ENCODE results near the gene SLC17A7.
"Not testable (repeated sequence)": the region's sequence is repeated elsewhere in the genome, so short reads cannot be mapped to it uniquely, and the experiment has no call there.

SLC17A7 gene

DNA sequence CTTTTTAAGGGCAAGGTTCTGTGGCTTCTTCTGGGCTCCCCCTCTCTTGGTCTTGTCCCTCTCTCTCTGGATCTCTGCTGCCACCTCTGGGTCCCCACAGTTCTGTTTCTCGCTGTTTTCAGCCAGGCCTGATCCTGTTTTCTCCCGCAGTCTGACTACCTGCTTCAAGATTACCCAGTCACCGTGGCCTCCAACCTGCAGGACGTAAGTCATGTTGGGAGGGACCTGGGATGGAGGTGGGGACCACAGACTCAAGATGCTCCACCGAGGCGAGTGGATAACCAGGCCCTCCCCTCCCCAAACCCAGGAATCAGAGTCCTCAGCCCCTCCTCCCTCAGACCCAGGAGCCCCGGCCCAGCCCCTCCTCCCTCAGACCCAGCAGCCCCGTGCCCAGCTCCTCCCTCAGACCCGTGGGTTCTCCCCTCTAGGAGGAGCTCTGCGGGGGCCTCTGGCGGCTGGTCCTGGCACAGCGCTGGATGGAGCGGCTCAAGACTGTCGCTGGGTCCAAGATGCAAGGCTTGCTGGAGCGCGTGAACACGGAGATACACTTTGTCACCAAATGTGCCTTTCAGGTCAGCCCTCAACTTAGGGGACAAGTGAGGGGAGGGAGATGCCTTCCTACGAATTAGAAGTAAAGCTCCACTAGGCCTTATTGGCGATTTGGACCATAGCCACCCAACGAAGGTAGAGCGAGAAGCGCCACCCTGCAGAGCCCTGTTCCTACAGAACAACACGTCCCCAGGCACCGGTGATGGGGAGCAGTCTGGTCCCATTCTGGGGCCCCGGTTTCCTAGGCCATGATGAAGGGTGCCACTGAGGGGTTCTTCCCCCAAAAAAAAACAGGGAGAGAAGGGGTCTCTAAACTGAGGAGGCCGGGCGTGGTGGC is 34.9 kb upstream of the SLC17A7 start:
- Histone ChIP-seq H3K4me3 (ENCODE audit: low read length) (no peak overlapping the region), H3K9me3 (ENCODE audit: control insufficient read depth, low read length) (no peaks in the 10 kb centered on the region), H3K27me3 (ENCODE audit: control insufficient read depth, insufficient read depth, low read length) (no peaks in the 10 kb centered on the region), H3K9ac (ENCODE audit: low read length) (no peak overlapping the region), H3K36me3 (ENCODE audit: control insufficient read depth, insufficient read depth, low read length) (no peaks in the 10 kb centered on the region), H3K4me1 (ENCODE audit: control insufficient read depth, insufficient read depth, low read length) (peaks cover 6% of the 10 kb centered on the region)

DNA sequence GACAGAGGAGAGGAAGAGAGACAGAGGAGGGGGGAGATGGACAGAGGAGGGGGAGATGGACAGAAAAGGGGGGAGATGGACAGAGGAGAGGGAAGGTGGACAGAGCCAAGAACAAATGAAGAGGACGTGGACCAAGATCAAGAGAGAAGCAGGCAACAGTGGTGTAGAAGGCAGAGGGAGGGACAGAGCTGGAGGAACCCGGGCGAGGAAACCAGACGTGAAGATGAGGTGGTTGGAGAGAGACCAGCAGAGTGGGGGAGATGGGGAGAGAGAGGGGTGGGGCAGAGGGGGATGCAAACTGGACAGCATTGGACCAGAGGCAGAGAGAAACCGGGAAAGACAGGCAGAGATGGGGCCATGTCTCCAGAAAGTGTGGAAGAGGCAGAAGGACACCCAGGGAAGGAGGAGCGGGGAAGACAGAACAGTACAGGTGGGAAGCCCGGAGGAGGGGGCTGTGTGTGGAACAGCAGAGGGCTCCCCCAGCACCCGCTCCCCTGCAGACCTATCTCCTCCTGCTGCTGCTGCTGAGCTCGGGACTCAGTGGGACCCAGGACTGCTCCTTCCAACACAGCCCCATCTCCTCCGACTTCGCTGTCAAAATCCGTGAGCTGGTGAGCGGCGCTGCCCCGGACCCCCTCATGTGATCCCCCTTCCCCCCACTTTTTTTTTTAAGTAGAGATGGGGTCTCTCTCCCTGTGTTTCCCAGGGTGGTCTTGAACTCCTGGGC is 34.0 kb upstream of the SLC17A7 start:
- H3K4me1 ChIP-seq (ENCODE audit: control insufficient read depth, insufficient read depth, low read length), result peaks cover 6% of the 10 kb centered on the region
- no peaks in the 10 kb centered on the region for H3K36me3 ChIP-seq (ENCODE audit: control insufficient read depth, insufficient read depth, low read length)
- peak overlapping the region; percentile 89 for H3K9ac ChIP-seq (ENCODE audit: low read length)
- no peaks in the 10 kb centered on the region for H3K9me3 ChIP-seq (ENCODE audit: control insufficient read depth, low read length)
- H3K4me3 ChIP-seq (ENCODE audit: low read length), result no peak overlapping the region
- H3K27me3 ChIP-seq (ENCODE audit: control insufficient read depth, insufficient read depth, low read length), result no peaks in the 10 kb centered on the region

DNA sequence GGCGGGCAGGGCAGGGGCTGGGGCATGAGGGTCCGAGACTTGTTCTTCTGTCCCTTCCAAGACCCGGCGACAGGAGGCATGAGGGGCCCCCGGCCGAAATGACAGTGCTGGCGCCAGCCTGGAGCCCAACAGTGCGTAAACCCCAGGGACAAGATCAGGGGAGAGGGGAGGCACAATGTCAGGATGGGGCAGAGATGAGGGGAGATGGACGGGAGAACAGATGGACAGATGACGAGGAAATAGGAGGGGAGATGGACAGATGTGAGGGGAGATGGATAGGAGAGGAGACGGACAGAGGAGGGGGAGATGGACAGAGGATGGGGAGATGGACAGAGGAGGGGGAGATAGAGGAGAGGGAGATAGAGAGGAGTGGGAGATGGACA is 33.2 kb upstream of the SLC17A7 start:
- Histone ChIP-seq H3K9ac (ENCODE audit: low read length) (peak overlapping the region; percentile 89), H3K4me3 (ENCODE audit: low read length) (peak overlapping the region; percentile 71), H3K9me3 (ENCODE audit: control insufficient read depth, low read length) (no peaks in the 10 kb centered on the region), H3K36me3 (ENCODE audit: control insufficient read depth, insufficient read depth, low read length) (no peaks in the 10 kb centered on the region), H3K27me3 (ENCODE audit: control insufficient read depth, insufficient read depth, low read length) (no peaks in the 10 kb centered on the region), H3K4me1 (ENCODE audit: control insufficient read depth, insufficient read depth, low read length) (peaks cover 6% of the 10 kb centered on the region)

DNA sequence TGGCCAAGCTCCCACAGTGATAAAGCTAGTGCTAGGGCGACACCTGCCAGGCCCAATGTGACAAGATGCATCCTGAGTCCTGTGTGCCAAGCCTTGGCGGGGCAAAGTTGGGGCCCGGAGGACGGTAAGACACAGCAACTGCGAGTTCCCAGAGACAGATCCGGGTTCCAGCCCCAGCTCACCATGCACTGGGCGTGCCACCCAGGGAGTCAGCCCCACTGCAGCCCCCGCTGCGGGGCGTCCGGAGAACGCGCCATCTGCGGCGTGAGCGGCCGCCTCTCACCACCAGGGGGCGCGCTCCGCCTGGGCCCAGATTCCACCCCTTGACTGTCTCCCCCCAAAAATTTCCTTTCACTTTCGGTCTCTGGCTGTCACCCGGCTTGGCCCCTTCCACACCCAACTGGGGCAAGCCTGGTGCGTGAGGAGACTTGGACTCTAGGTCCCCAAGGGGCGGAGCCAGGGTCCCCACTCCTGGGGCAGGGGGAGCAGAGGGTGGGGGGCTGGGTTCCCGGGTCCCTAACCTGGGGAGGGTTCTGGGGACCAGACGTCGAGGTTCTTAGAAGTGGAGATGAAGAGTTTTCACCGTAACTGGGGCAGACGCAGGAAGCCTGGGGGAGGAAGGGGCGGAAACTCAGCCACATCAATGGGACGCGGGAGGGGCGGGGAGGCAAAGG is 32.7 kb upstream of the SLC17A7 start, which contains the start of gene FLT3LG:
TSS of gene FLT3LG (plus strand) at position 348 of the 674 bp plus-strand sequence. CDS start 425 bp downstream, outside the sequence.
- Histone ChIP-seq H3K9ac (ENCODE audit: low read length) (peak within 1 kb of the TSS; percentile 89), H3K9me3 (ENCODE audit: control insufficient read depth, low read length) (no peaks in the 10 kb centered on the region), H3K27me3 (ENCODE audit: control insufficient read depth, insufficient read depth, low read length) (no peaks in the 10 kb centered on the region), H3K4me3 (ENCODE audit: low read length) (peak within 1 kb of the TSS; percentile 71), H3K36me3 (ENCODE audit: control insufficient read depth, insufficient read depth, low read length) (no peaks in the 10 kb centered on the region), H3K4me1 (ENCODE audit: control insufficient read depth, insufficient read depth, low read length) (peaks cover 6% of the 10 kb centered on the region)

DNA sequence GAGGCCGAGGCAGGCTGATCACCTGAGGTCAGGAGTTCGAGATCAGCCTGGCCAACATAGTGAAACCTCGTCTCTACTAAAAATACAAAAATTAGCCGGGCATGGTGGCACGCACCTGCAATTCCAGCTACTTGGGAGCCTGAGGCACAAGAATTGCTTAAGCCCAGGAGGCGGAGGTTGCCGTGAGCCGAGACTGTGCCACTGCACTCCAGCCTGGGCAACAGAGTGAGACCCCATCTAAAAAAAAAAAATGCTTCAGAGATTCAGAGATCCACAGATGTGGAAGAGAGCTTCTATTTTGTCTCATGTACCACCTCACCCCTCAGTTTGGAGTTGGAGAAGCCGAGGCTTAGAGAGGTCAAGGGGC is 32.2 kb upstream of the SLC17A7 start:
- H3K4me3 ChIP-seq (ENCODE audit: low read length), result peak overlapping the region; percentile 71
- H3K27me3 ChIP-seq (ENCODE audit: control insufficient read depth, insufficient read depth, low read length); H3K4me1 ChIP-seq (ENCODE audit: control insufficient read depth, insufficient read depth, low read length); H3K36me3 ChIP-seq (ENCODE audit: control insufficient read depth, insufficient read depth, low read length); H3K9me3 ChIP-seq (ENCODE audit: control insufficient read depth, low read length): not testable (repeated sequence)
- H3K9ac ChIP-seq (ENCODE audit: low read length), result peak overlapping the region; percentile 89

DNA sequence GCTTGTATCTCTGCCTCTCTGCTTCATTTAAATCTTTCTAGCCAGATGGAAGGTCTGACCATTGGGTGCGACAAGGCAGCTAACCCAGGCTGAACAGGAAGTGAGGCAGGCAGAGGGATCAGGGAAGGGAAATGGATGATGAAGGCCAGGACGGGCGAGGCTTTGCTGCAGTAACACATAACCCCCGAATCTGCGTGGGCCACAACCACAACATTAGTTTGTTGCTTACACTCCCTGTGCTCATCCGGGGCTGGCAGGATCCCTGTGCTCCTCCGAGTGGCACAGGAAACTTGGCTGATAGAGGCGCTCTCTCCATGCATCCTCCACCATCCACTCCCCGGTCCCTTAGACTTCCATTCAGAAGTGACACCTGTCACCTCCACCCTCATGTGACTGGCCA is 31.6 kb upstream of the SLC17A7 start:
- Histone ChIP-seq H3K9me3 (ENCODE audit: control insufficient read depth, low read length) (no peaks in the 10 kb centered on the region), H3K4me3 (ENCODE audit: low read length) (no peak overlapping the region), H3K36me3 (ENCODE audit: control insufficient read depth, insufficient read depth, low read length) (no peaks in the 10 kb centered on the region), H3K9ac (ENCODE audit: low read length) (no peak overlapping the region), H3K4me1 (ENCODE audit: control insufficient read depth, insufficient read depth, low read length) (peaks cover 10% of the 10 kb centered on the region), H3K27me3 (ENCODE audit: control insufficient read depth, insufficient read depth, low read length) (no peaks in the 10 kb centered on the region)

DNA sequence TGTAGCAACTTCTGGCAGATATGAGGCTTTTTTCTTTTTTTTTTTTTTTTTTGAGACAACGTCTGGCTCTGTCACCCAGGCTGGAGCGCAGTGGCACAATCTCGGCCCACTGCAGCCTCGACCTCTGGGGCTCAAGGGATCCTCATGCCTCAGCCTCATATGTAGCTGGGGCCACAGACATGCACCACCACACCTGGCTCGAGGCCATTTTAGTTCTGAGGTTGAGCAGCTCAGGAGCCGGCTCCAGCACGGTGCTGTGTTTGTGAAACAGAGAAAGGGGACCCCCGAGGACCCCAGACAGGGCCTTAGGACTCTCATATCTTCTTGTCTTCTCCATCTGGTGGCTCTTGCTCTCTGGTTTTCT is 29.3 kb upstream of the SLC17A7 start:
- H3K36me3 ChIP-seq (ENCODE audit: control insufficient read depth, insufficient read depth, low read length), result no peaks in the 10 kb centered on the region
- peaks cover 10% of the 10 kb centered on the region for H3K4me1 ChIP-seq (ENCODE audit: control insufficient read depth, insufficient read depth, low read length)
- H3K9ac ChIP-seq (ENCODE audit: low read length), result no peak overlapping the region

DNA sequence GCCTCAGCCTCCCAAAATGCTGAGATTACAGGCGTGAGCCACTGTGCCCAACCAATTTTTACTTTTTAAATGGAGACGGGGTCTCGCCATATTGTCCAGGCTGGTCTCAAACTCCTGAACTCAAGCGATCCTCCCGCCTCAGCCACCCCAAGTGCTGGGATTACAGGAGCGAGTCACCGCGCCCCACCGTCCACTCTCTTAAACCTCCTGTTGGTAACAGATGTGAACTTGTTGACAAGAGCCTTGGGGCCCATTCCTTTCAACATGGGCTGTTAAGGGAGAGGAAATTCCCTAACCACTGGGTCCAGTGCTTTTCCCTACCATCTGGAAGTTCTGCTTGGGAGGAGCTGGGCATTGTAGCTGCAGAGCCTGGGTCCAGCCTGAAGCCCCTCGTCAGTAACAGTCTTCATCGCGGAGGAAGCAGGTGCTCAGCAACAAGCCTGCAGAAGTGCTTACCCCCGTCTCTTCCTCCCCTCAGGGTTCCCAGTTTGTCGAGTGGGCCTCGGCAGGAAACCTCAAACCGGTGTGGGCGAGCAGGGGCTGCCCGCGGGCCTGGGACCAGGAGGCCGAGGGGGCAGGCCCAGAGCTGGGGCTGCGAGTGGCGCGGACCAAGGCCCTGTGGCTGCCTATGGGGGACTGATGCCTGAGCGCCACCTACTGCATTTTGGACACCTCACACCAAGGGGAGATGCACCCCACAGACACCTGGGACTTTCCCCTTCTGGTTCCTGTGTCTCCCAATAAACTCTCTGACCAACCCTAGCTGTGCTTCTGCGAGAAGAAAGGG is 28.7 kb upstream of the SLC17A7 start:
- Histone ChIP-seq H3K4me3 (ENCODE audit: low read length) (no peak overlapping the region), H3K9ac (ENCODE audit: low read length) (no peak overlapping the region), H3K9me3 (ENCODE audit: control insufficient read depth, low read length) (no peaks in the 10 kb centered on the region), H3K36me3 (ENCODE audit: control insufficient read depth, insufficient read depth, low read length) (no peaks in the 10 kb centered on the region), H3K27me3 (ENCODE audit: control insufficient read depth, insufficient read depth, low read length) (no peaks in the 10 kb centered on the region), H3K4me1 (ENCODE audit: control insufficient read depth, insufficient read depth, low read length) (peaks cover 10% of the 10 kb centered on the region)

More for the DNA sequence above, 29.3 kb upstream of the SLC17A7 start:
- H3K9me3 ChIP-seq (ENCODE audit: control insufficient read depth, low read length), result no peaks in the 10 kb centered on the region
- no peak overlapping the region for H3K4me3 ChIP-seq (ENCODE audit: low read length)
- H3K27me3 ChIP-seq (ENCODE audit: control insufficient read depth, insufficient read depth, low read length), result no peaks in the 10 kb centered on the region

DNA sequence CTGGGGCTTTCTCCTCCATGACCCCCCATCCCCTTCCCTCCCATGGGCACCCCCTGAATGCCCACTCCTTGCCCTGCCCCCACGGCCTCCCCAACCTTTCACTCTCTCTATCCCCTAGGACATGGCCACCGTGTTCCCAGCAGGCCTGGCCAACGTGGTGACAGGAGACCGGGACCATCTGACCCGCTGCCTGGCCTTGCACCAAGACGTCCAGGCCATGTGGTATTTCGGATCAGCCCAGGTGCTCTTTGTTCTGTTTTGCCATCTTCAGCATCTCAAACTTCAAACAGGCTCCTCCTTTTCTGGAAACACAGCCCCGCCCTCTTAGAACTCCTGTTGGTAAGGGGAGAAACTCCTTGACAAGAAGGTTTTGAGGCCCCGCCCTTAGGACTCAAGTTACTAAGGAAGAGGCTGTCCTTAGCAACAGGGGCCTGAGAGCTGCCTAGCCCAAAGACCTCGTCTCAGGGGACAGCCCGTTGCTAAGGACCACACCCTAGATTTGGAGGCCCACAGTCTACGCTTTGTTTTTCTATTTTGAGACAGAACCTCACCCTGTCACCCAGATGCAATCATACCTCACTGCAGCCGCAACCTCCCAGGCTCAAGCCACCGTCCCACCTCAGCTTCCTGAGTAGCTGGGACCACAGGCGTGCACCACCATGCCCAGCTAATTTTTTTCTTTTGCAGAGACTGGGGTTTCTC is 27.6 kb upstream of the SLC17A7 start:
- Histone ChIP-seq H3K36me3 (ENCODE audit: control insufficient read depth, insufficient read depth, low read length) (no peaks in the 10 kb centered on the region), H3K4me3 (ENCODE audit: low read length) (no peak overlapping the region), H3K4me1 (ENCODE audit: control insufficient read depth, insufficient read depth, low read length) (peaks cover 10% of the 10 kb centered on the region), H3K27me3 (ENCODE audit: control insufficient read depth, insufficient read depth, low read length) (no peaks in the 10 kb centered on the region), H3K9me3 (ENCODE audit: control insufficient read depth, low read length) (no peaks in the 10 kb centered on the region), H3K9ac (ENCODE audit: low read length) (no peak overlapping the region)

DNA sequence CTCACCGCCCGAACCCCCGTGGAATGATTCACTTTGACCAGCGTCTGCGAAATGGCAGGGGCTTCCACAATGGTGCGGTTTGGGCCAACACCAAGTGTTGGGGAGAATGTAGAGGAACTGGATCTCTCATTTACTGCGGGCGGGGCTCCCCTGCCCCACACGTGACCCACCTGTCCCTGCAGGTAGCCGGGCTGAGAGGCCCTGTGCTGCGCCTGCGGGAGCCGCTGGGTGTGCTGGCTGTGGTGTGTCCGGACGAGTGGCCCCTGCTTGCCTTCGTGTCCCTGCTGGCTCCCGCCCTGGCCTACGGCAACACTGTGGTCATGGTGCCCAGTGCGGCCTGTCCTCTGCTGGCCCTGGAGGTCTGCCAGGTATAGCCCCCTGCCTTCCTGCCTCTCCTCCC is 26.9 kb upstream of the SLC17A7 start:
- Histone ChIP-seq H3K9ac (ENCODE audit: low read length) (no peak overlapping the region), H3K27me3 (ENCODE audit: control insufficient read depth, insufficient read depth, low read length) (no peaks in the 10 kb centered on the region), H3K4me1 (ENCODE audit: control insufficient read depth, insufficient read depth, low read length) (peaks cover 5% of the 10 kb centered on the region), H3K4me3 (ENCODE audit: low read length) (no peak overlapping the region), H3K9me3 (ENCODE audit: control insufficient read depth, low read length) (no peaks in the 10 kb centered on the region), H3K36me3 (ENCODE audit: control insufficient read depth, insufficient read depth, low read length) (no peaks in the 10 kb centered on the region)

DNA sequence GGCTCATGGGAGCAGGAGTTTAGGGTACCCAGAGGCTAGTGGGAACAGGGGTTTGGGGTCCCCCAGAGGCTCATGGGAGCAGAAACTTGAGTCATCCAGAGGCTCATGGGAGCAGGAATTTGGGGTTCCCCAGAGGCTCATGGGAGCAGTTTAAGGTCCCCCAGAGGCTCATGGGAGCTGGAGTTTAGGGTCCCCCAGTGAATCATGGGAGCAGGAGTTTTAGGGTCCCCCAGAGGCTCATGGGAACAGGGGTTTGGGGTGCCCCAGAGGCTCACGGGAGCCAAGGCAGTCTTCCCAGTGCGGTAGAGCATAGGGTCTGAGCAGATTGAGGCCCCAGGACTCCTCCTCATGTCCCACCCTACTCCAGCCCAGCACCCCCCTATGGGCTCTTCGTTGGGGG is 24.0 kb upstream of the SLC17A7 start:
- no peak overlapping the region for H3K9ac ChIP-seq (ENCODE audit: low read length)
- H3K36me3 ChIP-seq (ENCODE audit: control insufficient read depth, insufficient read depth, low read length), result no peaks in the 10 kb centered on the region
- H3K4me3 ChIP-seq (ENCODE audit: low read length), result no peak overlapping the region
- H3K27me3 ChIP-seq (ENCODE audit: control insufficient read depth, insufficient read depth, low read length), result no peaks in the 10 kb centered on the region
- H3K9me3 ChIP-seq (ENCODE audit: control insufficient read depth, low read length), result no peaks in the 10 kb centered on the region
- peaks cover 5% of the 10 kb centered on the region for H3K4me1 ChIP-seq (ENCODE audit: control insufficient read depth, insufficient read depth, low read length)

Measured in mucosa of stomach (tissue), 1 donor.